Measurements from ENCODE around the gene TRABD2B.

The TRABD2B gene

GRCh38 chr1:47997289-47998200 is at the start of gene TRABD2B:
TRABD2B (minus strand) TSS chr1:47997385.
- DNase-seq = peak; percentile 73

- DNase-seq = no peak
These were observed 47.1 kb upstream of the TRABD2B start for GRCh38 chr1:48044311-48044710.

- DNase-seq = peak; percentile 30
These were observed 46.4 kb upstream of the TRABD2B start for GRCh38 chr1:48043622-48044021.

- DNase-seq = no peak
These were observed 43.0 kb upstream of the TRABD2B start for GRCh38 chr1:48040154-48040553.

- DNase-seq = peak; percentile 43
These were observed 42.2 kb upstream of the TRABD2B start for GRCh38 chr1:48039088-48040054.

GRCh38 chr1:48038270-48038767 is 41.1 kb upstream of the TRABD2B start:
- DNase-seq = no peak

- DNase-seq = peak; percentile 71
These were observed 39.6 kb upstream of the TRABD2B start for GRCh38 chr1:48036710-48037355.

- DNase-seq = no peak
These were observed 38.4 kb upstream of the TRABD2B start for GRCh38 chr1:48035371-48036141.

- no peak for DNase-seq
These were observed 36.4 kb upstream of the TRABD2B start for GRCh38 chr1:48033495-48034045.

GRCh38 chr1:48031676-48032075 is 34.5 kb upstream of the TRABD2B start:
- DNase-seq = no peak

- no peak for DNase-seq
These were observed 33.6 kb upstream of the TRABD2B start for GRCh38 chr1:48030696-48031365.

- DNase-seq = no peak
These were observed 33.0 kb upstream of the TRABD2B start for GRCh38 chr1:48030211-48030610.

GRCh38 chr1:48028218-48029069 is 31.3 kb upstream of the TRABD2B start:
- no peak for DNase-seq

GRCh38 chr1:48027533-48027835 is 30.3 kb upstream of the TRABD2B start:
- no peak for DNase-seq

GRCh38 chr1:48026701-48027532 is 29.7 kb upstream of the TRABD2B start:
- DNase-seq = no peak

GRCh38 chr1:48026275-48026674 is 29.1 kb upstream of the TRABD2B start:
- peak; percentile 51 for DNase-seq

GRCh38 chr1:48025076-48025475 is 27.9 kb upstream of the TRABD2B start:
- DNase-seq = no peak

GRCh38 chr1:48023488-48023887 is 26.3 kb upstream of the TRABD2B start:
- DNase-seq = no peak

- no peak for DNase-seq
These were observed 25.1 kb upstream of the TRABD2B start for GRCh38 chr1:48022306-48022705.

Data from NCI-H226 (cell line).